ENCODE measurements around the gene LAMA3.

DNA sequence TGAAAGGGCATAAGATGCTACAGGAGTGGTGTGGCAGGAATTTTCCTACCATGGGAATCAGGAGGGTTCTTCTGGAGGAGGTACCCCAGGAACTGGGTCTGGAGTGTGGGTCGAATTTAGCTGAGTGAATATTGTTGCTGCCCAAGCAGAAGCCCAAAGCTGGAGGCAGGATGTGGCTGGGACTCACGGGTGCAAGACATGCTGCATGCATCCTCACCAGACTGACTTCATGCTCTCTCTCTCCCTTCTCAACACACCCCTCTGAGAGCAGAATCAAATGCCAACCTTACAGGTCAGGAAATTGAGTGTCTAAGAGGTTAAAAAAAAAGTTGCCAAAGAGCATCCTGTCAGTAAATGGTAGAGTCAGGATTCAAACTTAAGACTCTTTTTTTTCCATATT, 246.6 kb downstream of the LAMA3 start:
- TF ChIP-seq, protein P1, sequence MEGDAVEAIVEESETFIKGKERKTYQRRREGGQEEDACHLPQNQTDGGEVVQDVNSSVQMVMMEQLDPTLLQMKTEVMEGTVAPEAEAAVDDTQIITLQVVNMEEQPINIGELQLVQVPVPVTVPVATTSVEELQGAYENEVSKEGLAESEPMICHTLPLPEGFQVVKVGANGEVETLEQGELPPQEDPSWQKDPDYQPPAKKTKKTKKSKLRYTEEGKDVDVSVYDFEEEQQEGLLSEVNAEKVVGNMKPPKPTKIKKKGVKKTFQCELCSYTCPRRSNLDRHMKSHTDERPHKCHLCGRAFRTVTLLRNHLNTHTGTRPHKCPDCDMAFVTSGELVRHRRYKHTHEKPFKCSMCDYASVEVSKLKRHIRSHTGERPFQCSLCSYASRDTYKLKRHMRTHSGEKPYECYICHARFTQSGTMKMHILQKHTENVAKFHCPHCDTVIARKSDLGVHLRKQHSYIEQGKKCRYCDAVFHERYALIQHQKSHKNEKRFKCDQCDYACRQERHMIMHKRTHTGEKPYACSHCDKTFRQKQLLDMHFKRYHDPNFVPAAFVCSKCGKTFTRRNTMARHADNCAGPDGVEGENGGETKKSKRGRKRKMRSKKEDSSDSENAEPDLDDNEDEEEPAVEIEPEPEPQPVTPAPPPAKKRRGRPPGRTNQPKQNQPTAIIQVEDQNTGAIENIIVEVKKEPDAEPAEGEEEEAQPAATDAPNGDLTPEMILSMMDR (IDR thresholded peaks at IDR 0.05), result no peak
- TF ChIP-seq POLR2A (IDR thresholded peaks at IDR 0.05), result no peak

Measured in right lobe of liver (tissue), 4 donors.